Endothelial cell of umbilical vein (primary cell): ENCODE measurements around the gene CDYL. TPM values are rescaled to one million over a fixed set of nuclear protein-coding genes. Genes with fewer than 3 reads are reported as not detected.

Experiments used
- BruUV-seq: library from RNA; stranded (reverse); fragments of 400-500 nt; replicated peaks from 2 replicates; lab custom pipeline; 2021; lab: Mats Ljungman, UMichigan
- CTCF ChIA-PET: fragments of 300-600, 350-600 bp; sonication (Branson Sonifier 250); formaldehyde crosslinking; loops from one replicate; lab custom pipeline; 2021; ENCODE audit warnings: antibody characterized with exemption, inconsistent platforms; lab: Charles Lee
- POLR2A ChIA-PET: fragments of 300-600, 350-600 bp; sonication (Branson Sonifier 250); formaldehyde crosslinking; loops from one replicate; lab custom pipeline; 2021; ENCODE audit warnings: antibody characterized with exemption, inconsistent platforms; lab: Charles Lee
- DNase-seq: peaks from one replicate; pipeline ENCODE4 v3.0.0-alpha.2; 2011; ENCODE audit warnings: low read depth, low spot score
- FAIRE-seq: peaks from 2 replicates; lab custom pipeline; 2011; peaks lifted over from hg19 to GRCh38; lab: Jason Lieb, UNC
- H2AFZ ChIP-seq: 2 replicates; pipeline ENCODE4 v1.6.0; 2012; ENCODE audit warnings: low read depth, low read length, control low read depth, inconsistent platforms
- H3K27ac ChIP-seq: 2 replicates; pipeline ENCODE4 v1.5.1; 2011; ENCODE audit warnings: low read depth, mild to moderate bottlenecking, control low read depth, low read length, moderate library complexity; ENCODE audit not compliant: insufficient read depth
- H3K27me3 ChIP-seq, 2 experiments: 2 replicates each; pipeline versions ENCODE4 v1.6.0 to v1.6.1; 2011; ENCODE audit warnings: low read length in 2 of 2, mixed read lengths in 1 of 2; ENCODE audit not compliant: control insufficient read depth in 2 of 2, insufficient read depth in 2 of 2
- H3K36me3 ChIP-seq, 2 experiments: 2 replicates in 1 of 2; 3 replicates in 1 of 2; pipeline ENCODE4 v1.5.1; 2011; ENCODE audit warnings: low read length in 2 of 2, mild to moderate bottlenecking in 1 of 2, moderate library complexity in 1 of 2; ENCODE audit not compliant: control insufficient read depth in 2 of 2, insufficient read depth in 2 of 2; ENCODE audit errors: extremely low read depth in 1 of 2
- H3K4me1 ChIP-seq: 3 replicates; pipeline ENCODE4 v1.5.1; 2011; ENCODE audit warnings: mild to moderate bottlenecking, low read length; ENCODE audit not compliant: control insufficient read depth, insufficient read depth; ENCODE audit errors: extremely low read depth
- H3K4me2 ChIP-seq: 2 replicates; pipeline ENCODE4 v1.6.1; 2011; ENCODE audit warnings: low read length, control low read depth, mixed read lengths; ENCODE audit not compliant: insufficient read depth
- H3K4me3 ChIP-seq, 3 experiments: fragments of 200-600 bp in 1 of 3; sonication (generic), shearing (Covaris generic) in 1 of 3; replicated peaks in 1 of 3; 2 replicates each; pipeline ENCODE4 v1.5.1; 2011 to 2016; ENCODE audit warnings: control low read depth in 3 of 3, low read length in 3 of 3, mild to moderate bottlenecking in 2 of 3, inconsistent platforms in 1 of 3, low read depth in 1 of 3, moderate library complexity in 1 of 3; ENCODE audit not compliant: insufficient read depth in 1 of 3
- H3K79me2 ChIP-seq: 2 replicates; pipeline ENCODE4 v1.6.0; 2012; ENCODE audit warnings: low read length, inconsistent platforms; ENCODE audit not compliant: control insufficient read depth, insufficient read depth
- H3K9ac ChIP-seq: replicated peaks from 2 replicates; pipeline ENCODE3; 2011; ENCODE audit warnings: low read length, control low read depth; ENCODE audit not compliant: insufficient read depth; ENCODE audit errors: extremely low read depth
- H3K9me1 ChIP-seq: replicated peaks from 3 replicates; pipeline ENCODE4 v1.6.0; 2011; ENCODE audit warnings: mild to moderate bottlenecking, low read length; ENCODE audit not compliant: control insufficient read depth, insufficient read depth; ENCODE audit errors: extremely low read depth
- H3K9me3 ChIP-seq: replicated peaks from 2 replicates; pipeline ENCODE4 v1.5.1; 2012; ENCODE audit warnings: low read length, inconsistent platforms; ENCODE audit not compliant: control insufficient read depth, insufficient read depth
- H4K20me1 ChIP-seq: replicated peaks from 2 replicates; pipeline ENCODE3; 2011; ENCODE audit warnings: mild to moderate bottlenecking, low read length; ENCODE audit not compliant: control insufficient read depth, insufficient read depth; ENCODE audit errors: extremely low read depth
- EZH2 ChIP-seq: IDR thresholded peaks from 2 replicates; pipeline ENCODE4 v1.6.1; 2012; ENCODE audit warnings: borderline replicate concordance, low read depth, mild to moderate bottlenecking, moderate library complexity, low read length, inconsistent platforms; ENCODE audit not compliant: severe bottlenecking
- FOS ChIP-seq: IDR thresholded peaks from 2 replicates; pipeline ENCODE4 v1.6.1; 2011; ENCODE audit warnings: mild to moderate bottlenecking, low read length, moderate library complexity, borderline replicate concordance; ENCODE audit not compliant: insufficient read depth
- GATA2 ChIP-seq: IDR thresholded peaks from 2 replicates; pipeline ENCODE4 v1.7.0; 2011; ENCODE audit warnings: low read depth, mild to moderate bottlenecking, moderate library complexity, mixed read lengths, low read length; ENCODE audit not compliant: insufficient read length, insufficient read depth
- JUN ChIP-seq: IDR thresholded peaks from 2 replicates; pipeline ENCODE4 v1.6.1; 2011; ENCODE audit warnings: borderline replicate concordance, low read depth; ENCODE audit not compliant: insufficient read length, insufficient read depth
- MYC ChIP-seq: IDR thresholded peaks from one replicate; pipeline ENCODE4 v1.6.1; 2011; ENCODE audit warnings: mild to moderate bottlenecking, low read depth, low read length
- POLR2A ChIP-seq: IDR thresholded peaks from 2 replicates; pipeline ENCODE4 v1.6.1; 2012; ENCODE audit warnings: low read depth, mild to moderate bottlenecking, control low read depth, low read length
- POLR2AphosphoS5 ChIP-seq: IDR thresholded peaks from 2 replicates; pipeline ENCODE4 v1.6.1; 2012; ENCODE audit warnings: low read depth, mild to moderate bottlenecking, control low read depth, low read length, moderate library complexity; ENCODE audit not compliant: insufficient read depth
- dilution Hi-C: fragments of 300-500 bp; cut with MboI; formaldehyde crosslinking; loops from one replicate; pipeline ENCODE4 v1.15.0; 2019; ENCODE audit warnings: low sequenced_read_pairs; ENCODE audit not compliant: extremely low pct_ligation_motif_present
- intact Hi-C: fragments of 100-400 bp; cut with micrococcal nuclease; formaldehyde crosslinking; loops from one replicate; pipeline ENCODE4 v1.10.0; 2022
- polyA plus RNA-seq, 4 experiments: library from polyadenylated mRNA; depleted of rRNA in 3 of 4; stranded (reverse) in 3 of 4; unstranded in 1 of 4; fragments of >200 nt; gene quantifications; 2 replicates each; pipeline versions ENCODE4 v1.2.1 to v1.2.3, GENCODE V29; 2011 to 2012; ENCODE audit warnings: missing spikeins in 1 of 4
- total RNA-seq: library from RNA; stranded (reverse); gene quantifications from 2 replicates; pipeline ENCODE4 v1.2.3, GENCODE V29; 2021
- TF ChIP-seq, protein P1 (sequence below), 2 donors: IDR thresholded peaks; 1 replicate in 1 of 2; 2 replicates in 1 of 2; pipeline ENCODE4 v1.5.1; 2011; ENCODE audit warnings: low read length in 2 of 2, mild to moderate bottlenecking in 2 of 2, moderate library complexity in 2 of 2, control low read depth in 1 of 2, inconsistent platforms in 1 of 2, low read depth in 1 of 2; ENCODE audit not compliant: insufficient read depth in 1 of 2; ENCODE audit errors: extremely low read depth in 1 of 2
- TF ChIP-seq, protein P2 (sequence below): IDR thresholded peaks from 2 replicates; pipeline ENCODE4 v1.6.1; 2011; ENCODE audit not compliant: insufficient read depth, insufficient read length

CDYL gene
- total and polyA plus RNA-seq, 2 donors (not counting 3 experiments of a cell fraction or from before 2014, with no cell fraction given) = 10.2 to 35.6 TPM

DNA sequence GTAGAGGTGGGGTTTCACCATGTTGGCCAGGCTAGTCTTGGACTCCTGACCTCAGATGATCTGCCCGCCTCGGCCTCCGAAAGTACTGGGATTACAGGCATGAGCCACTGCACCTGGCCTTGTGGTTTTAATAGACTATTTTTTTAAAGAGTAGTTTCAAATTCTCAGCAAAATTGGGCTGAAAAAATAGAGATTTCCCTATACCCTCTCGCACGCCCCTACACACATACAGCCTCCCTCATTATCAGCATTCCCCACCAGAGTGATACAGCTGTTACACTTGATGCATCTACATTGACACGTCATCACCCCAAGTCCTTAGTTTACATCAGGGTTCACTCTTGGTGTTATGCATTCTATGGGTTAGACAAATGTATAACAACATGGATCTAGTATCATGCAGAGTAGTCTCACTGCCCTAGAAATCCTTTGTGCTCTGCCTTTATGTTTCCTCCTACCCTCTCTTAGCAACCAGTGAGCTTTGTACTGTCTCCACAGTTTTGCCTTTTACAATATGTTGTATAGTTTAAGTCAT is 103.6 kb downstream of the CDYL start:
- Histone ChIP-seq H2AFZ (no peak overlapping the region), H4K20me1 (peaks cover 12% of the 10 kb centered on the region), H3K4me3 (no peak overlapping the region), H3K4me2 (no peak overlapping the region), H3K9ac (no peak overlapping the region), H3K27ac (no peak overlapping the region), H3K36me3 (no peaks in the 10 kb centered on the region), H3K9me3 (no peaks in the 10 kb centered on the region), H3K79me2 (peaks cover 55% of the 10 kb centered on the region), H3K27me3 (no peaks in the 10 kb centered on the region), H3K4me1 (no peaks in the 10 kb centered on the region), H3K9me1 (no peaks in the 10 kb centered on the region)
- TF ChIP-seq, protein P1, sequence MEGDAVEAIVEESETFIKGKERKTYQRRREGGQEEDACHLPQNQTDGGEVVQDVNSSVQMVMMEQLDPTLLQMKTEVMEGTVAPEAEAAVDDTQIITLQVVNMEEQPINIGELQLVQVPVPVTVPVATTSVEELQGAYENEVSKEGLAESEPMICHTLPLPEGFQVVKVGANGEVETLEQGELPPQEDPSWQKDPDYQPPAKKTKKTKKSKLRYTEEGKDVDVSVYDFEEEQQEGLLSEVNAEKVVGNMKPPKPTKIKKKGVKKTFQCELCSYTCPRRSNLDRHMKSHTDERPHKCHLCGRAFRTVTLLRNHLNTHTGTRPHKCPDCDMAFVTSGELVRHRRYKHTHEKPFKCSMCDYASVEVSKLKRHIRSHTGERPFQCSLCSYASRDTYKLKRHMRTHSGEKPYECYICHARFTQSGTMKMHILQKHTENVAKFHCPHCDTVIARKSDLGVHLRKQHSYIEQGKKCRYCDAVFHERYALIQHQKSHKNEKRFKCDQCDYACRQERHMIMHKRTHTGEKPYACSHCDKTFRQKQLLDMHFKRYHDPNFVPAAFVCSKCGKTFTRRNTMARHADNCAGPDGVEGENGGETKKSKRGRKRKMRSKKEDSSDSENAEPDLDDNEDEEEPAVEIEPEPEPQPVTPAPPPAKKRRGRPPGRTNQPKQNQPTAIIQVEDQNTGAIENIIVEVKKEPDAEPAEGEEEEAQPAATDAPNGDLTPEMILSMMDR (IDR thresholded peaks at IDR 0.05; ENCODE audit: extremely low read depth in 1 of 2, insufficient read depth in 1 of 2, low read depth in 1 of 2, low read length in 2 of 2) = no peak
- TF ChIP-seq JUN = no peak
- no peak for TF ChIP-seq GATA2
- TF ChIP-seq, protein P2, sequence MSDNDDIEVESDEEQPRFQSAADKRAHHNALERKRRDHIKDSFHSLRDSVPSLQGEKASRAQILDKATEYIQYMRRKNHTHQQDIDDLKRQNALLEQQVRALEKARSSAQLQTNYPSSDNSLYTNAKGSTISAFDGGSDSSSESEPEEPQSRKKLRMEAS = no peak
- no peak for TF ChIP-seq POLR2AphosphoS5
- no peak for TF ChIP-seq POLR2A
- no peak for TF ChIP-seq MYC
- TF ChIP-seq EZH2 = no peak
- no peak for TF ChIP-seq FOS
- CTCF ChIA-PET = no interaction called here
- dilution Hi-C loops (no loop called here), intact Hi-C loops (no loop called here)
- FAIRE-seq (no peak), DNase-seq (no peak)
- POLR2A ChIA-PET = interaction anchor here (0.7 kb wide), 1 partner anchor 134 kb away, joined by 9 read pairs; no protein-coding TSS in a partner anchor
- no TSS peak for BruUV-seq
